ENCODE results near the gene GAPDHS. TPM values are rescaled to one million over a fixed set of nuclear protein-coding genes. Genes with fewer than 3 reads are reported as not detected.
A peak's percentile ranks its signal among the peaks of the same experiment; 100 is the strongest.

GAPDHS gene
- not detected for total RNA-seq

- Histone ChIP-seq H3K9me3 (ENCODE audit: control insufficient read depth in 3 of 3, low read length in 3 of 3) (no peaks in the 10 kb centered on the region), H3K9ac (ENCODE audit: low read depth in 1 of 3, low read length in 3 of 3) (no peak within 1 kb of the TSS), H3K27ac (ENCODE audit: low read depth, low read length) (no peak within 1 kb of the TSS), H3K4me3 (ENCODE audit: low read length in 3 of 3) (no peak within 1 kb of the TSS), H3K27me3 (ENCODE audit: control insufficient read depth in 3 of 3, insufficient read depth in 3 of 3, low read length in 3 of 3) (peaks cover 37 to 68% (median 63%) of the 10 kb centered on the region in 3 donors), H3K36me3 (ENCODE audit: control insufficient read depth in 3 of 3, insufficient read depth in 3 of 3, low read length in 3 of 3) (no peaks in the 10 kb centered on the region), H3K4me1 (ENCODE audit: control insufficient read depth in 3 of 3, insufficient read depth in 3 of 3, low read length in 3 of 3) (peaks cover 0 to 5% (median 0%) of the 10 kb centered on the region in 3 donors)
These were observed at the start of gene GAPDHS for GRCh38 chr19:35533201-35533821. GAPDHS (plus strand) TSS chr19:35533456; CDS start chr19:35533528, 72 bp downstream.

- Histone ChIP-seq H3K4me1 (ENCODE audit: control insufficient read depth in 3 of 3, insufficient read depth in 3 of 3, low read length in 3 of 3) (no peaks in the 10 kb centered on the region), H3K9me3 (ENCODE audit: control insufficient read depth in 3 of 3, low read length in 3 of 3) (no peaks in the 10 kb centered on the region), H3K9ac (ENCODE audit: low read depth in 1 of 3, low read length in 3 of 3) (no peak overlapping the region), H3K27me3 (ENCODE audit: control insufficient read depth in 3 of 3, insufficient read depth in 3 of 3, low read length in 3 of 3) (peaks cover 4 to 18% (median 15%) of the 10 kb centered on the region in 3 donors), H3K27ac (ENCODE audit: low read depth, low read length) (no peak overlapping the region), H3K36me3 (ENCODE audit: control insufficient read depth in 3 of 3, insufficient read depth in 3 of 3, low read length in 3 of 3) (no peaks in the 10 kb centered on the region), H3K4me3 (ENCODE audit: low read length in 3 of 3) (no peak overlapping the region)
These were observed 48.8 kb upstream of the GAPDHS start for GRCh38 chr19:35484252-35485036.

DNA sequence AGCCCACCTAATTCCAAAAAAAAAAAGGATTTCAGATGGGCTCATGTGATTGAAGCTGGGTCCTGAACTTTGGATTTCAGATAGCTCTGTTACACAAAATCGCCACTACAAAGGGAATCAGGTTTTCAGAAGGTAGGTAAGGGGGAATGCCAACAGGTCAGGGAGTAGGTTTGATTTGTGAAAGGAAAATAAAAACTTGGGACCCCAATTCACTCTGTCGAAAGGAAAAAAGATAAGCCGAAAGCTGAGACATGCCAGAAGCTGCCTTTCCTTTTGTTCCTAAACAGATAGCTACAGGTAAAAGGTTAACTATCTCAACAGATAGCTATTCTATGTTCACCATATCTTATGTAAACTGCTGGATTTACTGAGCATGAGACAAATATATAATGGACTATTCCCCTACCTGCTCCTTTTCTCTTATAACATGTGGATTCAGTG is 47.0 kb upstream of the GAPDHS start:
- no peaks in the 10 kb centered on the region for H3K9me3 ChIP-seq (ENCODE audit: control insufficient read depth in 3 of 3, low read length in 3 of 3)
- H3K27me3 ChIP-seq (ENCODE audit: control insufficient read depth in 3 of 3, insufficient read depth in 3 of 3, low read length in 3 of 3), result peaks cover 9 to 33% (median 28%) of the 10 kb centered on the region in 3 donors
- no peaks in the 10 kb centered on the region for H3K4me1 ChIP-seq (ENCODE audit: control insufficient read depth in 3 of 3, insufficient read depth in 3 of 3, low read length in 3 of 3)
- H3K9ac ChIP-seq (ENCODE audit: low read depth in 1 of 3, low read length in 3 of 3), result no peak overlapping the region
- H3K4me3 ChIP-seq (ENCODE audit: low read length in 3 of 3), result no peak overlapping the region
- no peak overlapping the region for H3K27ac ChIP-seq (ENCODE audit: low read depth, low read length)
- H3K36me3 ChIP-seq (ENCODE audit: control insufficient read depth in 3 of 3, insufficient read depth in 3 of 3, low read length in 3 of 3), result no peaks in the 10 kb centered on the region

DNA sequence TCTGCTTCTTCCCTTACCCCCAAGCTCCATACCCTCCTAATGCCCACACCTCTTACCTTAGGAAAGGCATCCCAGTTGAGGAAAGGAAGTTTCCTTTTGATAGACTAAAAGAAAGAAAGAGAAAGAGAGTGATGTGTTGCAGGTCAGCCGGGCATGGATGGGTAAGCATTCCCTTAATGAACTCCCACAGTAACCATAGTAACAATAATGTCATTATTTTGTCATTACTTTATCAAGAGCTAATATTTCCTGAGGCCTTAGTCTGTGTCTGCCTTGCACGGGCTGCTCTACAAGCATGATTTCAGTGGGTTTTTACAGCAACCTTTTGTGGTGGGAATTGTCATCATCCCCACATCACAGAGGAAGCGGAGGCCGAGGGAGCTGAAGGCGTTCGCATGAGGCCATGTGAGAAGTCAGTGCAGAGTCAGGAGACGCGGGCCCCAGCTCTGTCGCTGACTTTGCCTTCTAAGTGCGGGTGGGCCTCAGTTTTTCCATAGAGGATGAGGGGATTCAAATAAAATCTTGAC is 45.5 kb upstream of the GAPDHS start:
- Histone ChIP-seq H3K36me3 (ENCODE audit: control insufficient read depth in 3 of 3, insufficient read depth in 3 of 3, low read length in 3 of 3) (no peaks in the 10 kb centered on the region), H3K27me3 (ENCODE audit: control insufficient read depth in 3 of 3, insufficient read depth in 3 of 3, low read length in 3 of 3) (peaks cover 13 to 46% (median 37%) of the 10 kb centered on the region in 3 donors), H3K9me3 (ENCODE audit: control insufficient read depth in 3 of 3, low read length in 3 of 3) (no peaks in the 10 kb centered on the region), H3K4me1 (ENCODE audit: control insufficient read depth in 3 of 3, insufficient read depth in 3 of 3, low read length in 3 of 3) (no peaks in the 10 kb centered on the region), H3K9ac (ENCODE audit: low read depth in 1 of 3, low read length in 3 of 3) (no peak overlapping the region), H3K27ac (ENCODE audit: low read depth, low read length) (no peak overlapping the region), H3K4me3 (ENCODE audit: low read length in 3 of 3) (no peak overlapping the region)

GRCh38 chr19:35488677-35489076 is 44.6 kb upstream of the GAPDHS start:
- Histone ChIP-seq H3K27ac (ENCODE audit: low read depth, low read length) (no peak overlapping the region), H3K27me3 (ENCODE audit: control insufficient read depth in 3 of 3, insufficient read depth in 3 of 3, low read length in 3 of 3) (peaks cover 15 to 47% (median 40%) of the 10 kb centered on the region in 3 donors), H3K9ac (ENCODE audit: low read depth in 1 of 3, low read length in 3 of 3) (no peak overlapping the region), H3K4me1 (ENCODE audit: control insufficient read depth in 3 of 3, insufficient read depth in 3 of 3, low read length in 3 of 3) (no peaks in the 10 kb centered on the region), H3K9me3 (ENCODE audit: control insufficient read depth in 3 of 3, low read length in 3 of 3) (no peaks in the 10 kb centered on the region), H3K4me3 (ENCODE audit: low read length in 3 of 3) (no peak overlapping the region), H3K36me3 (ENCODE audit: control insufficient read depth in 3 of 3, insufficient read depth in 3 of 3, low read length in 3 of 3) (no peaks in the 10 kb centered on the region)

- Histone ChIP-seq H3K9ac (ENCODE audit: low read depth in 1 of 3, low read length in 3 of 3) (no peak within 1 kb of the TSS), H3K36me3 (ENCODE audit: control insufficient read depth in 3 of 3, insufficient read depth in 3 of 3, low read length in 3 of 3) (no peaks in the 10 kb centered on the region), H3K4me1 (ENCODE audit: control insufficient read depth in 3 of 3, insufficient read depth in 3 of 3, low read length in 3 of 3) (peaks cover 2 to 4% (median 3%) of the 10 kb centered on the region in 3 donors), H3K27ac (ENCODE audit: low read depth, low read length) (no peak within 1 kb of the TSS), H3K27me3 (ENCODE audit: control insufficient read depth in 3 of 3, insufficient read depth in 3 of 3, low read length in 3 of 3) (peaks cover 21 to 54% (median 46%) of the 10 kb centered on the region in 3 donors), H3K4me3 (ENCODE audit: low read length in 3 of 3) (no peak within 1 kb of the TSS), H3K9me3 (ENCODE audit: control insufficient read depth in 3 of 3, low read length in 3 of 3) (no peaks in the 10 kb centered on the region)
These were observed 42.9 kb upstream of the GAPDHS start, which contains the start of gene KRTDAP for GRCh38 chr19:35490364-35490763. KRTDAP (minus strand) TSS chr19:35490464; CDS start chr19:35490442, 22 bp downstream.

DNA sequence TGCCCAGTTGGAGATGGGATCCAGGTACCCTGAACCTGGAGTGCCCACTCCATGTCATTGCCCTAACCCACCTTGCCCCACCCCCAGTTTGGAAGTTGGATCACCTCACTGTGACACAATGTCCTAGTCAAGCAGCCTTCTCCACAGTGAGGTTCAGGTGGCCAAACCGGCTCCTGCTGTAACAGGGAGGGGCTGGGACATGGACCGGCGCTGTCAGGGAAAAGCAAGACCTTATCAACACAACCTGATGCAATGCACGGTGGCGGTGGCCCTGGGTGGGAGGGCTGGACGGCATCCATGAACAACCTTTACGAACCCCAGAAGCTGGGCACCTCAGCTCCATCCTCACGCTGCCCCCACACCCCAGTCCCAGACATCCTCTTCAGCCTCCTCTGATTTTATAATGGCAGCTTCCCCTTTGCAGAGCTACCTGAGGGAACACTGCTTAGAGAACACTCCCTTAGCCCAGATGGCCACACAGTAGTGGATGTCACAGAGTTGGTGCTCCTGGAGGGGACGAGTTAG is 41.4 kb upstream of the GAPDHS start:
- H3K4me3 ChIP-seq (ENCODE audit: low read length in 3 of 3), result no peak overlapping the region
- no peak overlapping the region for H3K27ac ChIP-seq (ENCODE audit: low read depth, low read length)
- peaks cover 3 to 6% (median 6%) of the 10 kb centered on the region in 3 donors for H3K4me1 ChIP-seq (ENCODE audit: control insufficient read depth in 3 of 3, insufficient read depth in 3 of 3, low read length in 3 of 3)
- H3K9me3 ChIP-seq (ENCODE audit: control insufficient read depth in 3 of 3, low read length in 3 of 3), result no peaks in the 10 kb centered on the region
- no peaks in the 10 kb centered on the region for H3K36me3 ChIP-seq (ENCODE audit: control insufficient read depth in 3 of 3, insufficient read depth in 3 of 3, low read length in 3 of 3)
- H3K27me3 ChIP-seq (ENCODE audit: control insufficient read depth in 3 of 3, insufficient read depth in 3 of 3, low read length in 3 of 3), result peaks cover 21 to 60% (median 46%) of the 10 kb centered on the region in 3 donors
- H3K9ac ChIP-seq (ENCODE audit: low read depth in 1 of 3, low read length in 3 of 3), result no peak overlapping the region

DNA sequence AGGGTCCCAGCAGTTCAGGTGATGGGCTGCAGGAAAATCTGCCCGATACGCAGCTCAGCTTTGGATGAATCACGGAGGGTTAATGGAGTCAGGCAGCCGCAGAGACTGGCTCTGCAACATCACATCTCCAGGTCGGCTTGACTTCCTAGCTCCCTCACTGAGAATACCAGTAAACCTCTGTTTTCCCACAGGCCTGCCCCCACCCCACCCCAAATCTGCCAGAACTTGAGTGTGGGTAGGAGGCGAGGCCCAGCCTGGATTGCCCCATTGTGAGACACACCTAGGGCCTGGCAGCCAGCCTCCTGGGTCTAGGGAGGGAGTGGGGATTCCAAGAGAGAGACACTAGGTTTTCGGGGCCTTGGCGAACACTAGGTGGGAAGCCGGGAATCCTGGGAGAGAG is 39.3 kb upstream of the GAPDHS start:
- no peaks in the 10 kb centered on the region for H3K36me3 ChIP-seq (ENCODE audit: control insufficient read depth in 3 of 3, insufficient read depth in 3 of 3, low read length in 3 of 3)
- H3K27me3 ChIP-seq (ENCODE audit: control insufficient read depth in 3 of 3, insufficient read depth in 3 of 3, low read length in 3 of 3), result peaks cover 17 to 55% (median 32%) of the 10 kb centered on the region in 3 donors
- no peak overlapping the region for H3K9ac ChIP-seq (ENCODE audit: low read depth in 1 of 3, low read length in 3 of 3)
- H3K4me3 ChIP-seq (ENCODE audit: low read length in 3 of 3), result no peak overlapping the region
- H3K4me1 ChIP-seq (ENCODE audit: control insufficient read depth in 3 of 3, insufficient read depth in 3 of 3, low read length in 3 of 3), result peaks cover 3 to 6% (median 6%) of the 10 kb centered on the region in 3 donors
- H3K9me3 ChIP-seq (ENCODE audit: control insufficient read depth in 3 of 3, low read length in 3 of 3), result no peaks in the 10 kb centered on the region
- H3K27ac ChIP-seq (ENCODE audit: low read depth, low read length), result no peak overlapping the region

DNA sequence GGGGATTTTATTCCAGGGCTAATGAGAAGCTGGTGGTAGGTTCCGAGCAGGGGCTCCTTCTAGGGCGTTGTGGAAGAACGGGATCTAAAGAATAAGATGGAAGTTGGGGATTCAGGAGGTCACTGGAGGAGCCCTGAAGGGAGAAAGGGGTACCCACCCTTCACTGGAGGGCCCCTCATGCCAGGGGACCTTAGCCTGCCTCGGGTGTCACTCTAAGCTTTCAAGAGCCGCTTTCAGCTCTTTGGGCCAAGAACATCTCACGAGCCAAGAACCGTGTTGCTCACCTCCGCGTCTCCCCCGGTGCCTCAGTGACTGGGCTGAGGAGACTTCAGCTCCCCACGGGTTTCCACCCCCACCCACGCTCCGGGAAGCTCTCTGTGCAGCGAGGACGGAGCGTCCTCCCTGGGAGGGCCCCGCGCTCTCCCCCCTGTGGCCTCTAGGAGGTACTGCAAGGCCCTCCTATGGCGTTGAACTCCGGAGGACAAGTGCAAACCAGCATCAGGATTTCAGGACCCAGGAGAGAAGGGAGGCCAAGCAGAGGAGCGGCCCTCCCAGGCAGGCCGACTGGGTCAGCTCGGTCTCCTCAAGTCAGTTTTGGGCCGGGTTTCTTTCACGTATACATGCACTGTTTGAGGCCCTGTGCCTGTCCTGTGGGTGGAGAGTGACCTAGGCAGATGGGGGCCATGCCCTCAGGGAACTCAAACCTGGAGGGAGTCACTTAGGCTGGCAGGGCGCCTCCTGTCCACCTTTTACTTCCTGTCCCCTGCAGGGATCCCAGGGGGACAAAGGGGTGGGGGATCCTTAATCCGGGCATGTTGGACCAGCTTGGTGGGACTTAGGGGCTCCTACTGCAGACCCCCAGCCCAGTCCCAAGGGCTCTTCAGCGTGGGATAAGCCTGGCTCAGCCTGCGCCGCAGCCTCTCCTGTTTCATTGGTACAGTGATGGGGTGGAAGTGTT is 37.9 kb upstream of the GAPDHS start:
- Histone ChIP-seq H3K27me3 (ENCODE audit: control insufficient read depth in 3 of 3, insufficient read depth in 3 of 3, low read length in 3 of 3) (peaks cover 12 to 48% (median 22%) of the 10 kb centered on the region in 3 donors), H3K27ac (ENCODE audit: low read depth, low read length) (no peak overlapping the region), H3K36me3 (ENCODE audit: control insufficient read depth in 3 of 3, insufficient read depth in 3 of 3, low read length in 3 of 3) (no peaks in the 10 kb centered on the region), H3K4me3 (ENCODE audit: low read length in 3 of 3) (peak overlapping the region in 1 of 3 donors; percentile 6), H3K9ac (ENCODE audit: low read depth in 1 of 3, low read length in 3 of 3) (peak overlapping the region in 1 of 3 donors; percentile 45), H3K4me1 (ENCODE audit: control insufficient read depth in 3 of 3, insufficient read depth in 3 of 3, low read length in 3 of 3) (peaks cover 3 to 6% (median 6%) of the 10 kb centered on the region in 3 donors), H3K9me3 (ENCODE audit: control insufficient read depth in 3 of 3, low read length in 3 of 3) (no peaks in the 10 kb centered on the region)

Data from skeletal muscle tissue (tissue), 4 donors.